Measurements from ENCODE around the gene ULK4.

Gene ULK4

DNA sequence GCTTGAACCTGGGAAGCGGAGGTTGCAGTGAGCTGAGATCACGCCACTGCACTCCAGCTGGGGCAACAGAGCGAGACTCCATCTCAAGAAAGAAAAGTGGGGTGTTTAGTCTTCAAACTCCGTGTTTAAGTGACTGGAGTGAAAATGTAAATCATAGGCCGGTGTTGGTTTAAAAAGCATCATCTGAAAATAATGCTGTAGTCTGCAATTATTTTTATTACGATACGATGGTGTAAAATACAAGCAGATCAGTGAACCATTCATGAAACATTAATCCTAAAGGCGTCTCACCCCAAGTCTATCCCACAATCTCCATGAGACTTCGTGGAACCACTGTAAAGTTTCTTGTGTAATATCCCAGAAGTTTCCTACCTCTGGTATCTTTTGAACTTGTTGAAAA lies 756.3 kb downstream of the ULK4 start:
- no peak overlapping the region for H3K27ac Mint-ChIP-seq
- DNase-seq (no peak), ATAC-seq (replicated peaks) (no peak)
- H3K9me3 Mint-ChIP-seq = peaks cover 0 to 2% of the 10 kb centered on the region in 2 donors
- peaks cover 14 to 23% of the 10 kb centered on the region in 2 donors for H3K36me3 Mint-ChIP-seq
- no peak overlapping the region for H3K4me3 Mint-ChIP-seq
- H3K4me1 Mint-ChIP-seq = peaks cover 47 to 78% of the 10 kb centered on the region in 2 donors
- H3K27me3 Mint-ChIP-seq = no peaks in the 10 kb centered on the region

DNA sequence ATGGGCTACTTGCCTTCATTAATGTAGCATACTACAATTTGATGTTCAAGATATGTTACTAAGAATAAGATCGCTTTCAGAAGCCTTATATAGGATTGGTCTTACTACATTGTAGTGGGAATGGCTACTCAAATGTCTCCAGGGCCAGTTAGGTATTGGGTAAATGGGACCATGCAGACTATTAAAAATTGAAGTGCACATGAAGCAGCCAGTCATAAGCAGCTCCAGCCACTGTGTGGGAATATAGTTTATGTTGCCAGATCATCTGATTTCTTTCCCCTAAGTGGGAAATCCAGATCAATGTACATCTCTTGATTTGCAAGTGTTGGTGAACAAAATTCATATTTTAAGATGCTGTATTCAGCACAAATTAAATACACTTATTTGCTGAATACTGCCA lies 757.5 kb downstream of the ULK4 start:
- H3K4me1 Mint-ChIP-seq = peaks cover 47 to 78% of the 10 kb centered on the region in 2 donors
- ATAC-seq (replicated peaks) (no peak), DNase-seq (no peak)
- no peak overlapping the region for H3K4me3 Mint-ChIP-seq
- no peaks in the 10 kb centered on the region for H3K27me3 Mint-ChIP-seq
- H3K27ac Mint-ChIP-seq = no peak overlapping the region
- H3K9me3 Mint-ChIP-seq = peaks cover 0 to 2% of the 10 kb centered on the region in 2 donors
- peaks cover 13 to 24% of the 10 kb centered on the region in 2 donors for H3K36me3 Mint-ChIP-seq

DNA sequence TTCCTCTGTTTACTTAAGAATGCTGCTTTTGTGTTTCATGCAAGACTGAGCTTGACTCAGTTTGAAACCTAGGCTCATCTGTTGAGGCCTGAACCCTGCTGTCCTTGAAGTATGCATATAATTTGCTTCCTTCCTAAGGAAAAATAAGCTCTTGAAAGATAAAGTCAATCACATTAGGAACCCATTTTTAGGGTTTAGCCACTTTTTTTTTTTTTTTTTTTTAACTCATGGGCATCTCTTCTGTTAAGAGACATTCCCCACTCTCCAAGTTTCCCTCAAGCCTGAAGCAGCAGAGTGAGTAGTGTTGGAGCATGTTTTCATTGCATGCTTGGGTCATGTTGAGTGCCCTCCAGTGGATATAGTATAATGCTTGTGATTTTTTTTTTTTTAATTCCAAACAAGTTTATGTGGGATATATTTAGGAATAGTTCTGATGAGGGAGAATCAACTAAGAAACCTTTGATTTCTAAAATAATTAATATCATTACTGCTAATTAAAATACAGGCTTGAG lies 759.0 kb downstream of the ULK4 start:
- Mint-ChIP-seq H3K27me3 (no peaks in the 10 kb centered on the region), H3K36me3 (peaks cover 4 to 15% of the 10 kb centered on the region in 2 donors), H3K27ac (no peak overlapping the region), H3K4me3 (peak overlapping the region; percentile 82 to 93), H3K4me1 (peaks cover 34 to 63% of the 10 kb centered on the region in 2 donors), H3K9me3 (no peaks in the 10 kb centered on the region)
- DNase-seq (no peak), ATAC-seq (replicated peaks) (no peak)

DNA sequence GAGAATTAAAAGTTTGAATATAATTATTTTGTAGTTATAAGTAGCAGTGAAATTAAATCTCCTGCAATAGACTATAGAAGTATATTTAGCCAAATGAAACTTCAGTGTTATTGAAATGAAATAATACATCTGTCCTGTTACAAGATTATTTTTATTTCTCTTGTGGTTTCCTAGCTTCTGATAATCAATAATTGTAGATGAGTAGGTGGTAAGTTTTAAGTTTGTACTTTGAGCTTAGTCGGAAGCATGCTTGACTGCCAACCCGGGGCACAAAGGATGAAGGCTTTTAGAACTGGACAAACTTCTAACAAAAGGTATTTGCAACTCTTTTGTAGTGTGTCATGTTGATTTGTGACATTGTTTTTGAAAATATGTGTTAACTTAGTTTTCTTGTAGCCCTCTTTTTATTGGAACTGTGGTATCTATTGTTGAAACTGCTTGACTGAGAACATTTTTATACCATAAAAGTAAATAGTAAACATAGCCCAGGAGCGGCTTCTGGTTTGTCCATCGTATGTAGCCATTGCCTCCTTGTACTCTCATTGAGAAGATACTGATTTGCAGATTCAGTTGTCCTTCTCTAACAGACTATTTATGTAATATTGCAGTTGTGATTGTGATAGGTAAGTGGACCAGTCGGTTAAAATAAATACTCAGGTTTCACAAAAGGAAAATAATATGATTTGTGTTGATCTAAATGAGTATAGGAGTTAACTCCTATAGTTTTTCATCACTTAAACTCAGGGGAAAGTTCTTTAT lies 759.6 kb downstream of the ULK4 start:
- Mint-ChIP-seq H3K27me3 (no peaks in the 10 kb centered on the region), H3K4me1 (peaks cover 27 to 57% of the 10 kb centered on the region in 2 donors), H3K9me3 (no peaks in the 10 kb centered on the region), H3K36me3 (peaks cover 4 to 10% of the 10 kb centered on the region in 2 donors), H3K27ac (peak overlapping the region; percentile 39), H3K4me3 (peak overlapping the region; percentile 82 to 93)
- ATAC-seq (replicated peaks) (no peak), DNase-seq (no peak)

DNA sequence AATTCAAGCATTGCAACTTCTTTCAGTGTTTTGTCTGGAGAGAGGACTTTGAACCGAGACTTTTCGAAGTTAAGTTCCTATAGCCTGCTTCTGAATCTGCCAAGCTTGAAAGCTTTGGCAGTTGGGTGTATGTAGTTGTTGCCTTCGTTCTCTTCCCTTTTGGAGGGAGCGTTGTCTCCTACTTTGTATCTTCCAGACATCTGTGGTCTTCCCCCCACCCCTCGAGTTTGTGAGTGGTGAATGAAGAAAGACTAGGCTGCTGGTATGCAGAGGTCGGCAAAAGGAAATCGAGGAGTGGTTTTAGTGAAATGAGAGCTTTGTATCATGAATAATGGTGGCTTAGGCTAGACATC lies 761.3 kb downstream of the ULK4 start:
- peaks cover 5 to 6% of the 10 kb centered on the region in 2 donors for H3K27me3 Mint-ChIP-seq
- DNase-seq = no peak
- H3K27ac Mint-ChIP-seq = peak overlapping the region; percentile 79
- peak overlapping the region; percentile 82 to 93 for H3K4me3 Mint-ChIP-seq
- H3K36me3 Mint-ChIP-seq = peaks cover 4 to 10% of the 10 kb centered on the region in 2 donors
- no peaks in the 10 kb centered on the region for H3K9me3 Mint-ChIP-seq
- H3K4me1 Mint-ChIP-seq = peaks cover 23 to 41% of the 10 kb centered on the region in 2 donors
- ATAC-seq (replicated peaks) = no peak

DNA sequence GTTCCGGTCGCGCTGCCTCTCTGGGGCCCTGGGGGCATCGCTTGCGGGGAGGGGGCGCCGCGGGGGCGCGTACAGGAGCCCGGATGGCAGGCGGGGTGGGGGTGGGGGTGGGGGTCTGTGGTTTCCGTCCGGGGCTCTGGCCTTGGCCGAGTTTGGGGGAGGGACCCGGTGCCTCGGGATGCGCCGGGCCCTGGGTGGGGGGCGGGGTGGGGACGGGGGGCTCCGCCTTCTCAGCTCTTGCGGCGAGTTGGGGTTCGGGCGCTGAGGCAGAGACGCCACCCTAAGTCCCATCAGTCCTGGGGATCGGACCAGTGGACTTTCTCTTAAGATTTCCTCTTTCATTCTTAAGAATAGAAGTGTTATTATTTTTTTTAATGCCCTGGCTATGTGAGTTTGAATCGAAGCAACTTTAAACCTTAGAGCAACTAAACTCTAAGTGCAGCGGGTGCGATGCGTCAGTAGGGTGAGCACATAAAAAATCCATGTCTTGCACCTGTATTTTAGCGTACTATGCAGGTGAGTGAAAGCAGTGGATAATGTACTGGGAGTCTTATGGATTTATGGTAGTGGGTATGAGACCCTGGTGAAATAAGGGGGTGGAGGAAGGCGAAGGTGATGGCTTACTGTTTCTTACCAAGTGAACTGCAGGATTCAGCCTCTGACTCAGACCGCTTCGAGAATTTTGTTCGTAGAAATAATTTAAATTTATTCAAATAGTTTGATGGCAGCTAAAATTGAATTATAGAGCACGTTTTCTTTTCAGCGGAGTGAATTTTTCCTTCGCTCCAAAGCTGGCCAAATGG lies 761.8 kb downstream of the ULK4 start:
- ATAC-seq (replicated peaks) = peak; percentile 9 to 11
- peaks cover 18 to 36% of the 10 kb centered on the region in 2 donors for H3K4me1 Mint-ChIP-seq
- peaks cover 4 to 10% of the 10 kb centered on the region in 2 donors for H3K36me3 Mint-ChIP-seq
- no peaks in the 10 kb centered on the region for H3K9me3 Mint-ChIP-seq
- H3K27me3 Mint-ChIP-seq = peaks cover 6% of the 10 kb centered on the region in 2 donors
- peak overlapping the region; percentile 82 to 93 for H3K4me3 Mint-ChIP-seq
- DNase-seq = peak; percentile 11
- peak overlapping the region; percentile 88 for H3K27ac Mint-ChIP-seq

DNA sequence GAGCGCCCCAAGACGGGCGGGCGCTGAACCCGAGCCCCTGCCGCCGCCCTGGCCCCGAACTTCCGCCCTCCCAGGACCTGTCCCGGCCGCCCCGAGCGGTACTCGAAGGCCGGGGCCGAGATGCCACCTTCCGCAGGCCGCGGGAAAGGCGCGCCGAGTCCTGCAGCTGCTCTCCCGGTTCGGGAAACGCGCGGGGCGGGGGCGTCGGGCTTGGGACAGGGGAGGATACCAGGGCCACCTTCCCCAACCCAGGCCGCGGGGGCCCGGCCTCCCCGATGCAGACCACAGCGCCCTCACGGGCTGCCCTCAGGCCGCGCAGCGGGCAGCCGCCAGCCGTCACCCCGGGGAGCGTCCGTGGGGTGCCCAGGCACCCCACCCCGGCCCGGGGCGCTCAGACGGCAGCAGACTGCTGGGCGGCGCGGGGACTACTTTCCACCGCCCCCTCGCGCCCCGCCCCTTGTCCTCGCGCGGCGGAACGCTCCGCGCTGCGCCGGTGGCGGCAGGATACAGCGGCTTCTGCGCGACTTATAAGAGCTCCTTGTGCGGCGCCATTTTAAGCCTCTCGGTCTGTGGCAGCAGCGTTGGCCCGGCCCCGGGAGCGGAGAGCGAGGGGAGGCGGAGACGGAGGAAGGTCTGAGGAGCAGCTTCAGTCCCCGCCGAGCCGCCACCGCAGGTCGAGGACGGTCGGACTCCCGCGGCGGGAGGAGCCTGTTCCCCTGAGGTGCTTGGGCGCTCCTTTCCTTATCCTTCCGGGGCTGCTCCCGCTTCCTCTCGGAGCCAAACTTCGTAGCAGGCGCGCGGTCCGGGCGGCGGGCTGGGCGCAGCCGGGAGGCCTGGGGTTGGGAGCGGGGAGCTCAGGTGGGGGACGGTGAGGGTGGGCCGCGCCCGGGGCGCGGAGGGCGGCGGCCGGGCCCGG lies 762.7 kb downstream of the ULK4 start, which contains the start of gene CTNNB1:
CTNNB1 (plus strand) TSS at position 556 of the 916 bp plus-strand sequence. CDS start 24,564 bp downstream, outside the sequence.
- Mint-ChIP-seq H3K36me3 (peaks cover 4 to 10% of the 10 kb centered on the region in 2 donors), H3K9me3 (no peaks in the 10 kb centered on the region), H3K4me3 (peak within 1 kb of the TSS; percentile 95 to 97), H3K27ac (peak within 1 kb of the TSS; percentile 100), H3K4me1 (peaks cover 15 to 29% of the 10 kb centered on the region in 2 donors), H3K27me3 (peaks cover 6% of the 10 kb centered on the region in 2 donors)
- DNase-seq = peak; percentile 90
- peak; percentile 82 to 89 for ATAC-seq (replicated peaks)

DNA sequence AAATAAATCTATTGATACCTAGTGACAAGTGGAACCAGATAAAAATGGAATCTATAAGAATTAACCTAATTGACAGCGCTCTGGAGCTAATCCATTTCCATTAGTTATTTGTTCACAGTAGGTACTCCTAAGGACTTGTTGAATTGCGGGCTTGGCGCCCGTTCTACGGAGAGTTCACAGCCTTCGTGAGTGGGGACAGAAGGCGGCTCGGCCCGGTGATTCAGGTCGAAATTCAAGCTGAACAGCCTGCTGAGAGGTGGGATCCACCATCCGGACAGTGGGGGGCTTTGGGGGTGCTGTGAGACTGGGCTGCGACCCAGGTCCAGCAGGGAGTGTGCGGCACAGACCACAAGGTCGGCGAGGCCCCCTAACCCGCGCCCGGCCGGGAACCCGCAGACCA lies 763.4 kb downstream of the ULK4 start:
- Mint-ChIP-seq H3K9me3 (no peaks in the 10 kb centered on the region), H3K4me1 (peaks cover 15 to 29% of the 10 kb centered on the region in 2 donors), H3K27ac (peak overlapping the region; percentile 96), H3K27me3 (peaks cover 6% of the 10 kb centered on the region in 2 donors), H3K36me3 (peaks cover 4 to 10% of the 10 kb centered on the region in 2 donors), H3K4me3 (peak overlapping the region; percentile 95 to 97)
- ATAC-seq (replicated peaks) (peak; percentile 15 to 22), DNase-seq (no peak)

DNA sequence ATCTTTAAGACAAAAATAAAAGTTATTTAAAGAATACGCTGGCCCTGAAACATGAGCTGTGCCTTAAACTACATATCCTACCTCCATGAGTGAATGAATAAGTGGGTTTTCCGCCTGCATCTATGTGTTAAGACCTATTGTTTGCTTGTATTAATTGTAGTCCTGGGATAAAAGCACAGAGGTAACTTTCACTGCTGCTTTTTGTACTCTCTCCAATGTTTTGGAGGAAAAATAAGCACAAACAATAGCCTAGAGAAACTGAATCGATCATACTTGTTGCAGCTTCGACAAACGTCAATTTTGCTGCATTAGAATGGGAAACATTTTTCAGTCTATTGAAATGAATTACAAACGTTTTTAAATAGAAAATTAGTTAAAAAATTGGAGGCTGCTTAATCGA lies 763.9 kb downstream of the ULK4 start:
- Mint-ChIP-seq H3K9me3 (no peaks in the 10 kb centered on the region), H3K27me3 (peaks cover 6% of the 10 kb centered on the region in 2 donors), H3K4me1 (peaks cover 15 to 27% of the 10 kb centered on the region in 2 donors), H3K27ac (no peak overlapping the region), H3K36me3 (peaks cover 4 to 10% of the 10 kb centered on the region in 2 donors), H3K4me3 (peak overlapping the region in 1 of 2 donors; percentile 95)
- DNase-seq = no peak
- ATAC-seq (replicated peaks) = no peak

Measured in stimulated activated naive B cell treated with anti-CD40 and anti-IgM and Interleukin-4, amounts not matched to agents 10 μg/mL and 1 μg/mL and 100 μg/mL, for 72 hours (primary cell).